Kidney (tissue), 14 donors: ENCODE results near the gene YBX1. TPM values are rescaled to one million over a fixed set of nuclear protein-coding genes. Genes with fewer than 3 reads are reported as not detected.
"Not testable (repeated sequence)": the region's sequence is repeated elsewhere in the genome, so short reads cannot be mapped to it uniquely, and the experiment has no call there.

Experiments used
- DNase-seq, 5 donors: peaks; one replicate each; pipeline ENCODE4 v3.0.0-alpha.2; 2013 to 2020
- FAIRE-seq: peaks from 2 replicates; lab custom pipeline; 2012; peaks lifted over from hg19 to GRCh38; lab: Jason Lieb, UNC
- H3K27ac ChIP-seq, 2 donors: one replicate each; pipeline ENCODE4 v1.7.0; 2013; ENCODE audit warnings: low read depth in 2 of 2, low read length in 2 of 2, inconsistent platforms in 1 of 2
- H3K27me3 ChIP-seq: one replicate; pipeline ENCODE4 v1.7.1; 2013; ENCODE audit warnings: low read length, inconsistent platforms; ENCODE audit not compliant: control insufficient read depth, insufficient read depth
- H3K36me3 ChIP-seq, 3 donors: one replicate each; pipeline versions ENCODE4 v1.7.0 to v1.7.1; 2013; ENCODE audit warnings: low read length in 3 of 3, control low read depth in 1 of 3, inconsistent platforms in 1 of 3; ENCODE audit not compliant: insufficient read depth in 3 of 3, control insufficient read depth in 2 of 3
- H3K4me1 ChIP-seq, 3 donors: one replicate each; pipeline versions ENCODE4 v1.7.0 to v1.7.1; 2013; ENCODE audit warnings: low read length in 3 of 3, inconsistent platforms in 1 of 3, low read depth in 1 of 3; ENCODE audit not compliant: control insufficient read depth in 2 of 3, insufficient read depth in 2 of 3
- H3K4me3 ChIP-seq, 3 donors: one replicate each; pipeline versions ENCODE4 v1.7.0 to v1.8.1; 2013; ENCODE audit warnings: low read length in 3 of 3, control low read depth in 1 of 3, inconsistent platforms in 1 of 3
- H3K9ac ChIP-seq, 3 donors: one replicate each; pipeline versions ENCODE4 v1.7.0 to v1.7.1; 2013; ENCODE audit warnings: low read length in 3 of 3, control low read depth in 1 of 3, inconsistent platforms in 1 of 3
- H3K9me3 ChIP-seq, 3 donors: one replicate each; pipeline versions ENCODE4 v1.7.0 to v1.7.1; 2013; ENCODE audit warnings: low read length in 3 of 3, control low read depth in 1 of 3, inconsistent platforms in 1 of 3; ENCODE audit not compliant: control insufficient read depth in 2 of 3, insufficient read depth in 1 of 3
- intact Hi-C: fragments of 100-400 bp; cut with DNase I; formaldehyde crosslinking; loops from one replicate; pipeline ENCODE4 v1.11.1; 2022
- polyA plus RNA-seq: library from polyadenylated mRNA; stranded (reverse); fragments of 350-450 nt; fragmentation: Illumina TruSeq; extraction: RNeasy Lipid Tissue Mini Kit (QIAGEN cat#74804); gene quantifications from one replicate; pipeline ENCODE4 v1.2.3, GENCODE V29; 2014; ENCODE audit warnings: low read depth, low replicate concordance; ENCODE audit not compliant: insufficient read depth
- total RNA-seq: library from RNA; stranded (reverse); fragmentation: NEBNext Ultra II Directional; extraction: Animal tissue kit (Norgen Biotek cat#: 25700); gene quantifications from one replicate; pipeline ENCODE4 v1.2.1, GENCODE V29; 2021
- TF ChIP-seq, protein P1 (sequence below): IDR thresholded peaks from 3 replicates; pipeline ENCODE4 v1.5.1; 2012; ENCODE audit warnings: mild to moderate bottlenecking, moderate library complexity, borderline replicate concordance; ENCODE audit not compliant: insufficient read depth; ENCODE audit errors: extremely low read depth
- donor health status: control.
- donor health status: control.
- donor health status: control.
- donor health status: control.
- donor health status: control.
- donor health status: DM: yes; HTN: yes; CAD: no.
- donor health status: Normal renal cell carcinoma (clear cell type).

YBX1 gene
- total and polyA plus RNA-seq, 2 donors from 2014 or later, result 395 to 418 TPM

DNA sequence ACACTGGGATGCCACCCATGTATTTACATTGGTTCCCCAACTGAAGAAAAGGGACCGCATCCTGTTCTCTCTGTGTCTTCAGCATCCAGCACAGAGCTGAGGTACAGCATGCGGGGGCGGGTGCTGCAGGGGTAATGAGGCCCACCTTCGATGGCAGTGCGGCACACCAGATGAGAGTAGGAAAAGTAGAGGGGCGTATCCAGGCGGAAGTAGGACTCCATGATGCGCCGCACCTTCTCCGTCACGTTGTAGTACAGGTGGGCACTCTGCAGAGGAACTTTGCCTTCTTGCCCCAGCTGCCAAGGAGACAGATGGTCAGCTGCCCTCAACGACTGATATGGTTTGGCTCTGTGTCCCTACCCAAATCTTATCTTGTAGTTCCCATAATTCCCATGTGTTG is 67.8 kb downstream of the YBX1 start:
- TF ChIP-seq, protein P1, sequence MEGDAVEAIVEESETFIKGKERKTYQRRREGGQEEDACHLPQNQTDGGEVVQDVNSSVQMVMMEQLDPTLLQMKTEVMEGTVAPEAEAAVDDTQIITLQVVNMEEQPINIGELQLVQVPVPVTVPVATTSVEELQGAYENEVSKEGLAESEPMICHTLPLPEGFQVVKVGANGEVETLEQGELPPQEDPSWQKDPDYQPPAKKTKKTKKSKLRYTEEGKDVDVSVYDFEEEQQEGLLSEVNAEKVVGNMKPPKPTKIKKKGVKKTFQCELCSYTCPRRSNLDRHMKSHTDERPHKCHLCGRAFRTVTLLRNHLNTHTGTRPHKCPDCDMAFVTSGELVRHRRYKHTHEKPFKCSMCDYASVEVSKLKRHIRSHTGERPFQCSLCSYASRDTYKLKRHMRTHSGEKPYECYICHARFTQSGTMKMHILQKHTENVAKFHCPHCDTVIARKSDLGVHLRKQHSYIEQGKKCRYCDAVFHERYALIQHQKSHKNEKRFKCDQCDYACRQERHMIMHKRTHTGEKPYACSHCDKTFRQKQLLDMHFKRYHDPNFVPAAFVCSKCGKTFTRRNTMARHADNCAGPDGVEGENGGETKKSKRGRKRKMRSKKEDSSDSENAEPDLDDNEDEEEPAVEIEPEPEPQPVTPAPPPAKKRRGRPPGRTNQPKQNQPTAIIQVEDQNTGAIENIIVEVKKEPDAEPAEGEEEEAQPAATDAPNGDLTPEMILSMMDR, result no peak
- Histone ChIP-seq H3K9me3 (no peaks in the 10 kb centered on the region), H3K4me3 (no peak overlapping the region), H3K9ac (no peak overlapping the region), H3K4me1 (no peaks in the 10 kb centered on the region), H3K27ac (no peak overlapping the region), H3K27me3 (no peaks in the 10 kb centered on the region), H3K36me3 (peaks cover 8 to 41% (median 32%) of the 10 kb centered on the region in 3 donors)
- FAIRE-seq (no peak), DNase-seq (no peak)
- intact Hi-C loops, result no loop called here

DNA sequence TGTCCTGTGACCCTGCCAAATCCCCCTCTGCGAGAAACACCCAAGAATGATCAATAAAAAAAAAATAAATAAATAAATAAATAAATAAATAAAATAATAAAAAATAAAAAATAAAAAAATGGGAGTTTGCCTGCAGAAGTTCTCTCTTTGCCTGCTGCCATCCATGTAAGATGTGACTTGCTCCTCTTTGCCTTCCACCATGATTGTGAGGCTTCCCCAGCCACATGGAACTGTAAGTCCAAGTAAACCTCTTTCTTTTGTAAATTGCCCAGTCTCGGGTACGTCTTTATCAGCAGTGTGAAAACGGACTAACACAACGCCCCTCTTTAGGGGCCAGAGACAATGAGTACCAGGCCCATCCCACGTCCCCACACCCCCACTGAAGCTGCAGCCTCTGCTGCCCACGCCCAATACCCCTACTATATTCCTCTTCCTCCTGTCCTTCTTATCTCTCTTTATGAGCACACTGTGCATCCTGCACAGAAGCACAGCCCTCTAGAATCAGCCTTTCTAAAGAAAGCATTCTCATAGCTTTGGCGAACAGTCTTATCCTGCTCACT is 69.4 kb downstream of the YBX1 start:
- DNase-seq, H3K9ac ChIP-seq, H3K27ac ChIP-seq, H3K4me1 ChIP-seq, H3K4me3 ChIP-seq, H3K9me3 ChIP-seq, intact Hi-C loops, H3K27me3 ChIP-seq, FAIRE-seq: not testable (repeated sequence)
- peaks cover 13 to 47% (median 40%) of the 10 kb centered on the region in 3 donors for H3K36me3 ChIP-seq

DNA sequence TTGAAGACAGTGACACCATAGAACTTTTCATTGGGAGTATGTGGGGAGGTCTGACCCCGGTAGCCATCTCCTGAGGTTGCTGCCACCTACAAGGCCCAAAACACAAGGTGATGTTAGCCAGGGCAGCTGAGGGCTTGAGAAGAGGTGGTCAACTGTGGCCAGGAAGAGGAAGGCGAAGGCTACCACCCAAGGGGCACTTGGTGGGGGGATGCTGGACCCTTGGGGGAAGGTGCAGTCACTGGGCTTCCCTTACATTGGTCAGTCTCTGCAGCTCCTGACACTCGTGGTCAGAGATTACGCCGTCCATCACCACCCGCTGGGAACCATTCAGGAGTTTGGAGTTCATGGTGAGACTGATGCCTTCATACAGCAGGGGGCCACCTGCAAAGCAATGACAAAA is 70.1 kb downstream of the YBX1 start:
- intact Hi-C loops, result no loop called here
- no peak for FAIRE-seq
- H3K27me3 ChIP-seq, result no peaks in the 10 kb centered on the region

DNA sequence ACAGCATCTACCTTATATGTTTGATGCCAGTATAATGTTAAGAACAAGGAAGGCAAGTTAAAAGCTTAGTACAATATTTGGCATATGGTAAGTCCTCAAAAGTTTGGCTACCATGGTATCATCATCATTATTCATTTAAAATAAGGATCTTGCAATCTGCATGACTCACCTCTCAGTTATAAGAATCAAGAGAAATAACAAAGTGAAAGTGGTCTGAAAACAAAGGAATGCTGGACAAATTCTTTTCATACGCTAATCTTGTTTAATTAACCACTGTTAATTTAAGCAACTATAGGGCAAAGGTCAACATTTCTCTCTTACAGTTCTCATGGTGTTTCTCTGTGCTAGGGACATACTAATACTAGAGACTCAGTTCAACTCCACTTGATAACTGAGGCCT is 70.9 kb downstream of the YBX1 start:
- Histone ChIP-seq H3K27ac (no peak overlapping the region), H3K9ac (no peak overlapping the region), H3K9me3 (no peaks in the 10 kb centered on the region), H3K27me3 (no peaks in the 10 kb centered on the region), H3K4me1 (no peaks in the 10 kb centered on the region), H3K36me3 (peaks cover 18 to 50% (median 45%) of the 10 kb centered on the region in 3 donors), H3K4me3 (no peak overlapping the region)
- FAIRE-seq, result no peak
- no peak for DNase-seq
- intact Hi-C loops, result no loop called here
- TF ChIP-seq, protein P1, result no peak

More for the DNA sequence above, 70.1 kb downstream of the YBX1 start:
- Histone ChIP-seq H3K9ac (no peak overlapping the region), H3K9me3 (no peaks in the 10 kb centered on the region), H3K27ac (no peak overlapping the region), H3K4me3 (no peak overlapping the region), H3K36me3 (peaks cover 14 to 49% (median 40%) of the 10 kb centered on the region in 3 donors), H3K4me1 (no peaks in the 10 kb centered on the region)
- TF ChIP-seq, protein P1, result no peak
- DNase-seq, result no peak

Other genes starting within 250 kb of the YBX1 start
- gene ZMYND12, start 226.4 kb upstream of the YBX1 start, total RNA-seq, result 1.9 TPM
- gene ZMYND12, start 226.4 kb upstream of the YBX1 start, polyA plus RNA-seq, result 17.7 TPM
- gene PPCS, start 225.9 kb upstream of the YBX1 start, total RNA-seq, result 79.3 TPM
- 145 TPM for gene PPCS, start 225.9 kb upstream of the YBX1 start, polyA plus RNA-seq
- 18.0 TPM for gene CCDC30, start 219.1 kb upstream of the YBX1 start, total RNA-seq
- gene CCDC30, start 219.1 kb upstream of the YBX1 start, polyA plus RNA-seq, result 4.9 TPM
- gene PPIH, start 24.0 kb upstream of the YBX1 start, total RNA-seq, result 25.6 TPM
- 40.7 TPM for gene PPIH, start 24.0 kb upstream of the YBX1 start, polyA plus RNA-seq
- 23.2 TPM for gene CLDN19, start 57.8 kb downstream of the YBX1 start, total RNA-seq
- 42.5 TPM for gene CLDN19, start 57.8 kb downstream of the YBX1 start, polyA plus RNA-seq
- 29.7 TPM for gene P3H1, start 84.6 kb downstream of the YBX1 start, total RNA-seq
- 19.0 TPM for gene P3H1, start 84.6 kb downstream of the YBX1 start, polyA plus RNA-seq
- 7.5 TPM for gene C1orf50, start 84.8 kb downstream of the YBX1 start, total RNA-seq
- gene C1orf50, start 84.8 kb downstream of the YBX1 start, polyA plus RNA-seq, result 14.6 TPM
- 0.22 TPM for gene TMEM269, start 102.6 kb downstream of the YBX1 start, total RNA-seq
- not detected for gene TMEM269, start 102.6 kb downstream of the YBX1 start, polyA plus RNA-seq
- 13.3 TPM for gene ERMAP, start 134.7 kb downstream of the YBX1 start, total RNA-seq
- 5.4 TPM for gene ERMAP, start 134.7 kb downstream of the YBX1 start, polyA plus RNA-seq
- gene SVBP, start 135.0 kb downstream of the YBX1 start, total RNA-seq, result 15.5 TPM
- gene SVBP, start 135.0 kb downstream of the YBX1 start, polyA plus RNA-seq, result 36.8 TPM
- gene ZNF691, start 164.2 kb downstream of the YBX1 start, total RNA-seq, result 11.7 TPM
- 17.3 TPM for gene ZNF691, start 164.2 kb downstream of the YBX1 start, polyA plus RNA-seq